ENCODE measurements around the gene PIK3IP1.

PIK3IP1 gene

GRCh38 chr22:31305194-31305593 lies 12.9 kb upstream of the PIK3IP1 start:
- no peak for DNase-seq

- no peak for DNase-seq
These were observed 10.2 kb upstream of the PIK3IP1 start for GRCh38 chr22:31302537-31302936.

DNA sequence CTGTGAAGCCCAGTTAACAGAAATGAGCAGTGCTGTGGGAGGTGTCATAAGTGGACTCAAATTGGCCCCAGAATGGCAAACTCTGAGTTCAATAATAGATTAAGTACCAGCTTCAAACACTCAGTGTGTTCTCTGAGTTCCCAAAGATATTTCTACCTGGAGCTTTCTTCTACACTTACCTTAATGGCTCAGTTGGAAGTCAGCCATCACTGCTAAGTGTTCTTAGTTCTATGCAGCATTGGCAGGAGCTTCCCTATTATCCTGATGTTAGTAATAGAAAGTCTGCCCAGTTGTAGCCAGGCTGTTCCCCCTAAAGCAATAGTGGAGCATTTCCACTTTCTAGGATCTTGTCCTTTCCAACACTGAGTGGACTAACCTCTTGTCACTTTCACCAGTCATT lies 9.7 kb upstream of the PIK3IP1 start:
- no peak for DNase-seq

GRCh38 chr22:31300896-31301295 lies 8.6 kb upstream of the PIK3IP1 start:
- no peak for DNase-seq

- DNase-seq, result no peak
These were observed 3.8 kb upstream of the PIK3IP1 start for GRCh38 chr22:31295831-31296657.

GRCh38 chr22:31295360-31295759 lies 3.1 kb upstream of the PIK3IP1 start:
- no peak for DNase-seq

DNA sequence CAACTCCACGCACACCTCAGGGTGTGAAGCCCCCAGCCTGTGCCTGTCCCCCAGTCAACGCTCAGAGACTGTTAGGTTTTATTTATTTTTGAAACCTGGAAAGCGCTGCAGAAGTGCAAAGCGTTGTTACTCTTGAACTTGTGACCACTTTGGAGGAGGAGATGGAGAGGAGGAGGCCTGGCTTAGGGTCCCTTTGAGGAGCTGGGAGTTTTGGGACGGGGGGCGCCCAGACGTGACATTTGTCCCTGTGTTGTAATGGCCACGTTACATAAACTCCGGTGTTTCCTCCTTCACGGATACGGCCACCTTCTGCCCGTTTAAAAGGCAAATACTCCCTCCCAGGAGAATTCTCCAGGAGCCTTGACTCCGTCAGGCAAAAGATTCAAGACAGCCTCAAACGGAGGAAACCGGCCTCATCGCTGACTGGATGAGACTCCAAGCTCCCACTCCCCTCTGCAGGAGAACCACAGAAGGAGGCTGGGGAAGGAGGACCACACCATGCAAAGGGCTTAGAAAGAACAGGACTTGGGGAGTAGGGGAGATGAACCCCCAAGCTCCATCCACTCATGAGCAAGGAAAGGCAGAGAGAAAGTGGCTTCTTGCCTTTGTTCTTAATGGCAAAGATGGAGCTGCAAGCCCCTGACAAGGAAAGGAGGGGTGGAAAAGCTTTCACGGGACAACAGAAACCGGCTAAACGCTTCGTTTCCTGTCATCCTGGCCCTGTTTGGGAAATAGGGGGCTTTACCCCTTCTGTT lies 630 bp downstream of the PIK3IP1 start:
- DNase-seq, result peak in 1 of 2 donors; percentile 40

- peak; percentile 96 to 97 for DNase-seq
These were observed 1.5 kb downstream of the PIK3IP1 start for GRCh38 chr22:31290494-31291471.

GRCh38 chr22:31289344-31289743 lies 2.9 kb downstream of the PIK3IP1 start:
- DNase-seq, result peak; percentile 29 to 31

GRCh38 chr22:31288496-31289240 lies 3.6 kb downstream of the PIK3IP1 start:
- no peak for DNase-seq

DNA sequence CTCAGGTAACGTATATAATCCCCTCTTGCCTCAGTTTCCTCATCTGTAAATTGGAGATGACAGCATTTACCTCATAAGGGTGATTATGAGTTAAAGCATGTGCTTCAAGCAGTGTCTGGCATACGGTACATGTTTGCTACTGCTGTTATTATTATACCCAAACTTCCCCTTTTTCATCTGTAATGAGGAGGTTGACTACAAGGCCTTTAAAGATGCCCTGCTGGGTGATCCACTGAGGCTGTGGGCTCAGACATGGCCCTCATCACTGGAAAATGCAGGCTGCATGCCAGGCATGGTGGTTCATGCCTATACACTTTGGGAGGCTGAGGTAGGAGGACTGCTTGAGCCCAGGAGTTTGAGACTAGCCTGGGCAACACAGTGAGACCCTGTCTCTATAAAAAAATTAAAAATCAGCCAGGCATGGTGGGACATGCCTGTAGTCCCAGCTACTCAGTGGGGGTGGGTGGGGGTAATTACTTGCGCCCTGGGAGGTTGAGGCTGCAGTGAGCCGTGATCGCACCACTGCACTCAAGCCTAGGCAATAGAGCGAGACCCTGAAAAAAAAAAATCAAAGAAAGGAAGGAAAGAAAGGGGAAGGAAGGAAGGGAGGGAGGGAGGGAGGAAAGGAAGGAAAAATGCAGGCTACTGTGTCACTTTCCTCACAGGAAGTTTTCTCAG lies 4.3 kb downstream of the PIK3IP1 start:
- no peak for DNase-seq

- peak; percentile 76 to 82 for DNase-seq
These were observed 5.7 kb downstream of the PIK3IP1 start for GRCh38 chr22:31286360-31287255.

- no peak for DNase-seq
These were observed 7.8 kb downstream of the PIK3IP1 start for GRCh38 chr22:31284281-31285155.

GRCh38 chr22:31282748-31283468 lies 9.4 kb downstream of the PIK3IP1 start:
- DNase-seq, result no peak

GRCh38 chr22:31281733-31282132 lies 10.6 kb downstream of the PIK3IP1 start:
- DNase-seq, result no peak

- DNase-seq, result no peak
These were observed 12.3 kb downstream of the PIK3IP1 start for GRCh38 chr22:31279821-31280505.

GRCh38 chr22:31279327-31279669 lies 13.0 kb downstream of the PIK3IP1 start:
- no peak for DNase-seq

DNA sequence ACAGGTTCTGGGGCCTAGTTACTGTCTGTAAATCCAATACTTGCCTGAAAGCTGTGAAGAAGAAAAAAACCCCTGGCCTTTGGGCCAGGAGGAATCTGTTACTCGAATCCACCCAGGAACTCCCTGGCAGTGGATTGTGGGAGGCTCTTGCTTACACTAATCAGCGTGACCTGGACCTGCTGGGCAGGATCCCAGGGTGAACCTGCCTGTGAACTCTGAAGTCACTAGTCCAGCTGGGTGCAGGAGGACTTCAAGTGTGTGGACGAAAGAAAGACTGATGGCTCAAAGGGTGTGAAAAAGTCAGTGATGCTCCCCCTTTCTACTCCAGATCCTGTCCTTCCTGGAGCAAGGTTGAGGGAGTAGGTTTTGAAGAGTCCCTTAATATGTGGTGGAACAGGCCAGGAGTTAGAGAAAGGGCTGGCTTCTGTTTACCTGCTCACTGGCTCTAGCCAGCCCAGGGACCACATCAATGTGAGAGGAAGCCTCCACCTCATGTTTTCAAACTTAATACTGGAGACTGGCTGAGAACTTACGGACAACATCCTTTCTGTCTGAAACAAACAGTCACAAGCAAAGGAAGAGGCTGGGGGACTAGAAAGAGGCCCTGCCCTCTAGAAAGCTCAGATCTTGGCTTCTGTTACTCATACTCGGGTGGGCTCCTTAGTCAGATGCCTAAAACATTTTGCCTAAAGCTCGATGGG lies 13.5 kb downstream of the PIK3IP1 start:
- peak; percentile 60 to 61 for DNase-seq
